Kidney (tissue), 14 donors: Measurements from ENCODE around the gene BRD9. TPM values are rescaled to one million over a fixed set of nuclear protein-coding genes. Genes with fewer than 3 reads are reported as not detected.

Experiments used
- DNase-seq, 5 donors: peaks; one replicate each; pipeline ENCODE4 v3.0.0-alpha.2; 2013 to 2020
- FAIRE-seq: peaks from 2 replicates; lab custom pipeline; 2012; peaks lifted over from hg19 to GRCh38; lab: Jason Lieb, UNC
- H3K27ac ChIP-seq, 2 donors: one replicate each; pipeline ENCODE4 v1.7.0; 2013; ENCODE audit warnings: low read depth in 2 of 2, low read length in 2 of 2, inconsistent platforms in 1 of 2
- H3K27me3 ChIP-seq: one replicate; pipeline ENCODE4 v1.7.1; 2013; ENCODE audit warnings: low read length, inconsistent platforms; ENCODE audit not compliant: control insufficient read depth, insufficient read depth
- H3K36me3 ChIP-seq, 3 donors: one replicate each; pipeline versions ENCODE4 v1.7.0 to v1.7.1; 2013; ENCODE audit warnings: low read length in 3 of 3, control low read depth in 1 of 3, inconsistent platforms in 1 of 3; ENCODE audit not compliant: insufficient read depth in 3 of 3, control insufficient read depth in 2 of 3
- H3K4me1 ChIP-seq, 3 donors: one replicate each; pipeline versions ENCODE4 v1.7.0 to v1.7.1; 2013; ENCODE audit warnings: low read length in 3 of 3, inconsistent platforms in 1 of 3, low read depth in 1 of 3; ENCODE audit not compliant: control insufficient read depth in 2 of 3, insufficient read depth in 2 of 3
- H3K4me3 ChIP-seq, 3 donors: one replicate each; pipeline versions ENCODE4 v1.7.0 to v1.8.1; 2013; ENCODE audit warnings: low read length in 3 of 3, control low read depth in 1 of 3, inconsistent platforms in 1 of 3
- H3K9ac ChIP-seq, 3 donors: one replicate each; pipeline versions ENCODE4 v1.7.0 to v1.7.1; 2013; ENCODE audit warnings: low read length in 3 of 3, control low read depth in 1 of 3, inconsistent platforms in 1 of 3
- H3K9me3 ChIP-seq, 3 donors: one replicate each; pipeline versions ENCODE4 v1.7.0 to v1.7.1; 2013; ENCODE audit warnings: low read length in 3 of 3, control low read depth in 1 of 3, inconsistent platforms in 1 of 3; ENCODE audit not compliant: control insufficient read depth in 2 of 3, insufficient read depth in 1 of 3
- intact Hi-C: fragments of 100-400 bp; cut with DNase I; formaldehyde crosslinking; loops from one replicate; pipeline ENCODE4 v1.11.1; 2022
- polyA plus RNA-seq: library from polyadenylated mRNA; stranded (reverse); fragments of 350-450 nt; fragmentation: Illumina TruSeq; extraction: RNeasy Lipid Tissue Mini Kit (QIAGEN cat#74804); gene quantifications from one replicate; pipeline ENCODE4 v1.2.3, GENCODE V29; 2014; ENCODE audit warnings: low read depth, low replicate concordance; ENCODE audit not compliant: insufficient read depth
- total RNA-seq: library from RNA; stranded (reverse); fragmentation: NEBNext Ultra II Directional; extraction: Animal tissue kit (Norgen Biotek cat#: 25700); gene quantifications from one replicate; pipeline ENCODE4 v1.2.1, GENCODE V29; 2021
- TF ChIP-seq, protein P1 (sequence below): IDR thresholded peaks from 3 replicates; pipeline ENCODE4 v1.5.1; 2012; ENCODE audit warnings: mild to moderate bottlenecking, moderate library complexity, borderline replicate concordance; ENCODE audit not compliant: insufficient read depth; ENCODE audit errors: extremely low read depth
- donor health status: control.
- donor health status: control.
- donor health status: control.
- donor health status: control.
- donor health status: control.
- donor health status: DM: yes; HTN: yes; CAD: no.
- donor health status: Normal renal cell carcinoma (clear cell type).

Gene BRD9
- total and polyA plus RNA-seq, 2 donors from 2014 or later: 17.5 to 38.0 TPM

DNA sequence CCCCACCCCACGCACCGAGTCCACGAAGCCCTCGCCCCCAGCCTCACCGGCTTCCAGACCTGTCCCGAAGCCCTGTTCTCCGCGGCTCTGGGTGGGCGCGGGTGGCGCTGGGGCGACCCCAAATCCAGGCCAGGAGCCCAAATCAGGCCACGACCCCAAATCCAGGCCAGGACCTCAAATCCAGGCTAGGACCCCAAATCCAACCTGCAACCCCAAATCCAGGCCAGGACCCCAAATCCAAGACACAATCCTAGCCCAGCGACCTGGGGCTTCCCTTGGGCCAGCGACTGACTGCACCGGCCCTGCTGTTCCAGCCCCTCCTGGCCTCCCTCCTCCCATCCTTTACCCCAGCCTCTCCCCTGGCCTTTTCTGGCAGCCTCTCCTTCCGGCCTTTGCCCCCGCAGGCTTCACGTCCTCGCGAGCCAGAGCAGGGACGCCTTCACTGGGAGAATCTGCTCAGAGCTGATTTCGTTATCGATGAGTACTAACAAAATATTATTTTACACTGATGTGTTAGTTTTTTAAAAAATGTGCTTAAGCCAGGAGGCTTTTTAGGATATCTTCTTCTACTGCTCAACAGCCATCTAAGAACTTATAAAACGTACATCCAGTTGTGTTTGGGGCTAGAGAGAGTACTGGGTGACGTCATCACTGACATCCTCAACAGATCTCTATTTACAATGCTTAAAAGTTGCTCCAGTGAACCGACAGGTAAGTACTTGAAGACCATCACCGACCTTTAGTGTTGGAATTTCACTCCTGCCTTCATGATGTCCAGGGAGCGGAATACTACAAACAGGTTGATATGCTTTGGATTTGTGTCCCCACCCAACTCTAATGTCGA is 34.8 kb upstream of the BRD9 start:
- Histone ChIP-seq H3K9me3 (no peaks in the 10 kb centered on the region), H3K4me1 (peaks cover 0 to 6% (median 0%) of the 10 kb centered on the region in 3 donors), H3K9ac (no peak overlapping the region), H3K4me3 (no peak overlapping the region), H3K36me3 (no peaks in the 10 kb centered on the region), H3K27ac (no peak overlapping the region), H3K27me3 (peaks cover 3% of the 10 kb centered on the region)
- no peak for FAIRE-seq
- DNase-seq: no peak
- intact Hi-C loops: no loop called here
- TF ChIP-seq, protein P1, sequence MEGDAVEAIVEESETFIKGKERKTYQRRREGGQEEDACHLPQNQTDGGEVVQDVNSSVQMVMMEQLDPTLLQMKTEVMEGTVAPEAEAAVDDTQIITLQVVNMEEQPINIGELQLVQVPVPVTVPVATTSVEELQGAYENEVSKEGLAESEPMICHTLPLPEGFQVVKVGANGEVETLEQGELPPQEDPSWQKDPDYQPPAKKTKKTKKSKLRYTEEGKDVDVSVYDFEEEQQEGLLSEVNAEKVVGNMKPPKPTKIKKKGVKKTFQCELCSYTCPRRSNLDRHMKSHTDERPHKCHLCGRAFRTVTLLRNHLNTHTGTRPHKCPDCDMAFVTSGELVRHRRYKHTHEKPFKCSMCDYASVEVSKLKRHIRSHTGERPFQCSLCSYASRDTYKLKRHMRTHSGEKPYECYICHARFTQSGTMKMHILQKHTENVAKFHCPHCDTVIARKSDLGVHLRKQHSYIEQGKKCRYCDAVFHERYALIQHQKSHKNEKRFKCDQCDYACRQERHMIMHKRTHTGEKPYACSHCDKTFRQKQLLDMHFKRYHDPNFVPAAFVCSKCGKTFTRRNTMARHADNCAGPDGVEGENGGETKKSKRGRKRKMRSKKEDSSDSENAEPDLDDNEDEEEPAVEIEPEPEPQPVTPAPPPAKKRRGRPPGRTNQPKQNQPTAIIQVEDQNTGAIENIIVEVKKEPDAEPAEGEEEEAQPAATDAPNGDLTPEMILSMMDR: no peak

DNA sequence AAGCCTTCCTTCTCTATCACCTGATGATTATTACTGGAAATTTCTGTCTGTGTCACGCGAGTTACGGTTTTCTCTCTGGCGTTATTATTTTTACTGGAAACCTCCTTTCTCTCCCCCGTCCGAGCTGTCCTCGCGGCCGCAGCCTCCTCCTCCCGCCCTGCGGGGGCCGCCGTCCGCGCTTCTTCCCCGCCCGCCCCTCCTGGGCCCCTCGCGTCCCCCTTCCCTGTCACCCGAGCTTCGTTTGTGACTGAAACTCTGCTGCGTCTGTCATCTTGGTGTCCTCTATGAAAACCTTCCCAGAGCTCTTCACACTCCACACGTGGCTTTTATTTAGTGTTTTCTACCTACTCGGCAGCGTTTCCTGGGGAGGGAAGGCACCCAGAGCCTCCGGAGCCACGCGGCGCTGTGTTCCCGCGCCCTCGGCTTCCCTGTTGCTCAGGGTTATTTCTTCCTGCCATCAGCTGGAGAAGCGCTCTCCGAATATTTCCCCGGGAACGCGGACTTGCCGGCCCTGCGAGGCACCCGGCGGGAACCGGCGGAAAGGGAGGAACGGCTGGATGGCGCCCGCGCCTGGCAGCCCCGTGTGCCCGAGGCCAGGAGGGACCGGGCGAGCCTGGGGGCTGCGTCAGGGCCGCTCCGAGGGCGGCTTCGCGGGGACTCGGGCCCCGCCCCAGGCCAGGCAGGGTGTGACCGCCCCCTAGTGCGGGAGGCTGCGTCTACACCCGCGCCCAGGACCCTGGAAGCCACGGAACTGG is 34.0 kb upstream of the BRD9 start:
- H3K27ac ChIP-seq: no peak overlapping the region
- H3K27me3 ChIP-seq: peaks cover 3% of the 10 kb centered on the region
- H3K4me3 ChIP-seq: peak overlapping the region in 1 of 3 donors; percentile 27
- TF ChIP-seq, protein P1: no peak
- FAIRE-seq (no peak), DNase-seq (peak in 4 of 5 donors; percentile 67 to 80 (median 74))
- H3K9me3 ChIP-seq: no peaks in the 10 kb centered on the region
- no peaks in the 10 kb centered on the region for H3K36me3 ChIP-seq
- H3K9ac ChIP-seq: peak overlapping the region in 2 of 3 donors; percentile 37 to 39
- peaks cover 0 to 6% (median 0%) of the 10 kb centered on the region in 3 donors for H3K4me1 ChIP-seq
- intact Hi-C loops: no loop called here

DNA sequence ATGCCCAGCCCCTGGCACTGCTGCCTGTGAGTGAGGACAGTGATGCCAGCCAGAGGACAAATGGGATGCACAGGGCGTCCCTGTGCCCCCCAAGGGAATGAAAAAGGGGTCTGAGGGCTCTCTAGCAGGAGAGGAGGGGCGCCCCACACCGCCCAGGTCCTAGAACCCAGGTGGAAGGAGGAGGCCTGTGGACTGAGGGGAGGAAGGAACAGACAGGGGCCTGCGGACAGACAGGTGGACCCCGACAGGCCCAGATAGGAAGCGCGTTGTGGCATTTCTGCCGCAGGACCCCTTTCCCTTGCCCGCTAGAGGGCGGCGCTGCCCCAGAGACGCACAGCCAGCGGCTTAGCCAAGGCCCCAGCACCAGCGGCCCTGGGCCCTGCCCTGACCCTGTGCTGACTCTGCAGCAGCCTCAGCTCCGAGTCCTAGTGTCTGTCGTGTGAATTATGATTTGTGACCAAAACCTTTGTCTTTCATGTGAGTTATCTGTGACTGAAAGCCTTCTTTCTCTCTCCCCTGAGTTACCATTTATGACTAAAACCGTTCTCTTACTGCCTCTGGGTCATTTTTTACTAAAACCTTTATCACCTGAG is 30.8 kb upstream of the BRD9 start:
- no peak overlapping the region for H3K9ac ChIP-seq
- no peak overlapping the region for H3K4me3 ChIP-seq
- H3K36me3 ChIP-seq: no peaks in the 10 kb centered on the region
- intact Hi-C loops: no loop called here
- DNase-seq (peak; percentile 82 to 92 (median 86)), FAIRE-seq (no peak)
- H3K4me1 ChIP-seq: peaks cover 0 to 6% (median 0%) of the 10 kb centered on the region in 3 donors
- TF ChIP-seq, protein P1: peak; percentile 89
- H3K27ac ChIP-seq: no peak overlapping the region
- H3K9me3 ChIP-seq: no peaks in the 10 kb centered on the region
- peaks cover 3% of the 10 kb centered on the region for H3K27me3 ChIP-seq
